HG03565 (cell line): ENCODE data around the gene LITAF.
"Not testable (repeated sequence)": the region's sequence is repeated elsewhere in the genome, so short reads cannot be mapped to it uniquely, and the experiment has no call there.

Experiments
- ATAC-seq: cut with Tn5 transposase; IDR thresholded peaks from one replicate; pipeline ENCODE4 v1.9.1; 2021; ENCODE audit warnings: mild to moderate bottlenecking, moderate library complexity; ENCODE audit not compliant: unreplicated experiment

The LITAF gene

GRCh38 chr16:11524098-11524760 is 62.5 kb downstream of the LITAF start:
- no peak for ATAC-seq

DNA sequence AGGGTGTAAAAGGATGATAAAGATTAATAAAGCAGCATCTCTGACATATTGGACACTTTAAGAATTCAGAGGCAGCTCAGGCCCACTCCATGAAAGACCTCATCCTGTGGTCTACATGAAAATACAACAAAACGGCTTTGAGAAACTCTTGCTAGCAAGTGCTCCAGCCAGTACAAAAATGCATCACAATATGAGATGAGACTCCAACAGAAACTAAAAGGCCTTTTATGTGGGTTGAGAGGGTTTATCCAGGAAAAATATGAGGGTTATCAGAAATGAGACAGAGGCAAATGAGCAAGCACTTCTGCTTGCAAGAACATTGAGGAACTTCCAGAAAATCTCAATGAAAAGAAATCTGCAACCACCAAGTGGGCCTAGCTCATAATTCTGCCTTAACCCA is 65.7 kb downstream of the LITAF start:
- ATAC-seq: no peak

DNA sequence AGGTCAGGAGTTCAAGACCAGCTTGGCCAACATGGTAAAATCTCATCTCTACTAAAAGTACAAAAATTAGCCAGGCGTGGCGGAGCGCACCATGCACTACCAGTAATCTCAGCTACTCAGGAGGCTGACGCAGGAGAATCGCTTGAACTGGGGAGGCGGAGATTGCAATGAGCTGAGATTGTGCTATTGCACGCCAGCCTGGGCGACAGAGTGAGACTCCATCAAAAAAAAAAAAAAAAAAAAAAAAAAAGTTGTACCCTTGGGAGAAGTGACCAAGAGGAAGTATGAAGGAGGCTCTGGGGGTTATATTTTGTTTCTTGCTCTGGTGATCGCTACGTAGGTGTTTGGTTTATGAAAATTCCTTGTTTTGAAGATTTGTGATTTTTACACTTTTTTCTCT is 66.3 kb downstream of the LITAF start:
- no peak for ATAC-seq

- no peak for ATAC-seq
Observed at GRCh38 chr16:11517961-11518360, 68.8 kb downstream of the LITAF start.

- no peak for ATAC-seq
Observed at GRCh38 chr16:11515540-11516430, 70.9 kb downstream of the LITAF start.

GRCh38 chr16:11514283-11514682 is 72.4 kb downstream of the LITAF start:
- ATAC-seq: no peak

DNA sequence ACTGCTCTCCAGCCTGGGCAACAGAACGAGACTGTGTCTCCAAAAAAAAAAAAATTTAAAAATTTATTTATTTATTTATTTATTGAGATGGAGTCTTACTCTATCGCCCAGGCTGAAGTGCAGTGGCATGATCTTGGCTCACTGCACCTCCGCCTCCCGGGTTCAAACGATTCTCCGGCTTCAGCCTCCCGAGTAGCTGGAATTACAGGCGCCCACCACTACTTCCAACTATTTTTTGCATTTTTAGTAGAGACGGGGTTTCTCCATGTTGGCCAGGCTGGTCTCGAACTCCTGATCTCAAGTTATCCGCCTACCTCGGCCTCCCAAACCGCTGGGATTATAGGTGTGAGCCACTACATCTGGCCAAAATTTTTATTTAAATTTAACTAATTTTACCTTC is 73.4 kb downstream of the LITAF start:
- ATAC-seq: not testable (repeated sequence)

- no peak for ATAC-seq
Observed at GRCh38 chr16:11511801-11512200, 74.9 kb downstream of the LITAF start.

DNA sequence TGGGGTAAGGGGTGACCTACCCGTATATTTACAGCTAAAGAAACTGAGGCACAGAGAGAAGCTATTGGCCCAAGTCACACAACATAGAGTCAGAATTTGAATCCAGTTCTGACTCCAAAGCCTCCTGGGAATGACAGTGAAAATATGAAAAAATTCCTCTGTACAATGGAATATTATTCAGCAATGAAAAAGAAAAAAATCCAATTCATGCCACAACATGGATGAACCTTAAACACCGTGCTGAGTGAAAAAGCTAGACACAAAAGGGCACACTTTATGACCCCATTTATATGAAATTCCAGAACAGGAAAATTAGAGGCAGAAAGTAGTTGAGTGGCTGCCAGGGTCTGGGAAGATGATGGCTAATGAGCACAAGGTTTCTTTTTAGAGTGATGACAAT is 75.4 kb downstream of the LITAF start:
- ATAC-seq: no peak

DNA sequence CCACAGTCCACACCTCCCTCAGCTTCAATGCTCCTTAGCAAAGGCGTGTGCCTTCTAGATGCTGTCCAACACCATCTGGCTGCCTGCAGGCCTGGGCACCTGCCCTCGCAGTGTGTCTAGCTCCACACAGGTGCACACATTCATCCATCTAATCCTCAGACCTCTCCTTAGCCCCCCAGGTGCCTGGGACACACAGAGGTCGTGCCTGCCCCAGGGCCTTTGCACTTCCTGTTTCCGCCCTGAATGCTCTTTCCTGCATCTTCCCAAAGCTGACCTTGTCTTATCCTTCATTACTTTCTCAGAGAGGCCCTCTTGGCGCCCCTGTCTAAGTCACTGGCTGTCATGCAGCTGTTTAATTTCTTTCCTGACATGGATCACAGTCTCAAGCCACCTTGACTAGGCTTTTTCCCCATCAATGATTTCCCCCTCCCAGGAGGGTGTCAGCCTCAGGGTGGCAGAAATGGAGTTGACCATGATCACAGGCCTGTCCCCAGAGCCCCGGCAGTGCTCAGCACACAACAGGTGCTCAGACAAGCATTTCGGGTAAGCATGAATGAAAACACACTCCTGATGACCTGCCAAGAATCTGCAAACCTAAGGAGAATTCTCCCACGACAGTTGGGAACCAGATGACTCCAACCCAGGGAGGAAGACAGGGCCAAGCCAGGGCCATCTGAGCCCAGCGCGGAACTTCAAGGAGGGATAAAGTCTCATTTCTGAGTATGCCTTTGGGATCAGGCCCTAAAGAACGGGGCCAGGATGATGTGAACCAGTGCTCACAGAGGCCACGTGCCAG is 76.3 kb downstream of the LITAF start:
- ATAC-seq: no peak

GRCh38 chr16:11507991-11508390 is 78.7 kb downstream of the LITAF start:
- ATAC-seq: no peak

DNA sequence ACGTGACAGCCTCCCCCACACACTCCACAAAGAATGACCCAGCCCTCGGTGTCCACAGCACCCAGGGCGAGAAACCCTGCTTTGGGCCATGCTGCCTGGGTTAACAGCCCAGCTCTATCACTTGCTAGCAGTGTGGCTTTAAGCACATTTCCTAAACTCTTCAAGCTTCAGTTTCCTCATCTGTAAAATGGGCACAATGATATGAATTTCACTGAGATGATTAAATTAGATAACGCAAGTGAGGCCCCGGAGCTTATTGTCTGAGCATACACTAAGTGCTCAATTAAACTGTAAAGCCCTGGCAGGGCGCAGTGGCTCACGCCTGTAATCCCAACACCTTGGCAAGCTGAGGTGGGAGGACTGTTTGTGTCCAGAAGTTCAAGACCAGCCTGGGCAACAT is 79.4 kb downstream of the LITAF start:
- no peak for ATAC-seq

DNA sequence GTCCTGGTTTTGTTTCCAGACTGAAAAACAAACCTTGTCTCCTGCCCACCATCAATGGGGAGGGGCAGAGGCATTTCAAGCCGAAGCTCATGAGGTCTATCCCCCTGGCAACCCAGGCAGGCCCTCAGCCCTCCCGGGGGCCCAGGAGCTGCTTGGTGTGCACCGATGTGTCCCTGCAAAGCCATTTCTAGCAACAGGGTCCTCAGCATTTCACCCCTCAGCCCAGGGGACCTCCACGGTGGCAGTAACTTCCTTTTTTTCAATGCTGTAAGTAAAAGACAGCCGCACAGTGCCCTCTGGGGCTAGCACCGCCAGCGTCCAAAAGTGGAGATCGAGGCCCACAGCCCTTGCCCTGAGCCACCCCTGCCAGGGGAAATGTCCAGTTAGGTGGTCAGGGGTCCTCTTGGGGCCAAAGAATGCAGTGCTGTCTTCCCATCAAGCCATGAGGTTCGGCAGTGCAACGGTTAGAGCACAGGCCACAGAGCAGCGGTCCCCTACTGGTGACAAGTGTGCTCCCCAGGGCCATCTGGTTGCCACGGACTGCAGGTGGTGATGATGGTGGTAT is 79.9 kb downstream of the LITAF start:
- ATAC-seq: no peak

- ATAC-seq: not testable (repeated sequence)
Observed at GRCh38 chr16:11504261-11504660, 82.5 kb downstream of the LITAF start.

DNA sequence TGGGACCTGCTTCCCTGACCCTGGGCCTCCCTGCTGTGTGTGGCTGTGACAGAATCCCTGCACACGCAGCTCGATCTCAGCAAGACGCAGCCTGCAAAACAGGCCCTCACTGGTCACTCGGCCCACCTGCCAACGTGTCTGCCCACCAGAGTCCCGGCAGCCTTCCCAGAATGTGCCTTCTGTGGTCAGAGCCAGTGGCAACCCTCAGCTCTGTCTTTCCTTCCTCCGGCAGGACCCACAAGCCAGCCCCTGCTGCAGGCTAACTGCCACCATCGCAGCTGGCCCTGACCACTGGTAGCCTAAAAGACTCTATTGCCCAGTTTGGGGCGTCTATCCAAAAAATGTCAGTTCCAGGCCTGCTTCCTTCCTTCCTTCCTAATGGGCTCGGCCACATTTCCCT is 83.2 kb downstream of the LITAF start:
- no peak for ATAC-seq

GRCh38 chr16:11502239-11502638 is 84.5 kb downstream of the LITAF start:
- no peak for ATAC-seq

DNA sequence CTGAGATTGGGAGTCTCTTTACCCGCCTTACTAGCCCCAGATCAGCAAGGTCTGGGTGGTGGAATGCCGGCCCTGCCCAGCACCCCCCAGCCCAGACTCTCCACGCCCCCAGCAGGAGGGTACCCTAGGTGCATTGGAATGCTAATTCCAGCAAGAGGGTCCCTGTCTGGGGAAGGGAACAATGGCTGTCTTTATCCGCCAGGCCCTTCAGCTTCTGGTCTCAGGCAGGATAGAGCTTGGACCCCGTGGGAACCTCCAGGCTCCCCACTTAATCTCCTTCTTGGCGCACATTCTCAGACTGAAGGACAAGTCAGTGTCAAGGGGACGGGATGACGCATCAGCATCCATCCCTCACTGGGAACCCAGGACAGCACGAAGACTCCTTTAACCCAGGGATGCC is 85.1 kb downstream of the LITAF start:
- no peak for ATAC-seq

- ATAC-seq: no peak
Observed at GRCh38 chr16:11500700-11501346, 85.9 kb downstream of the LITAF start.

GRCh38 chr16:11499295-11500089 is 87.2 kb downstream of the LITAF start:
- no peak for ATAC-seq

DNA sequence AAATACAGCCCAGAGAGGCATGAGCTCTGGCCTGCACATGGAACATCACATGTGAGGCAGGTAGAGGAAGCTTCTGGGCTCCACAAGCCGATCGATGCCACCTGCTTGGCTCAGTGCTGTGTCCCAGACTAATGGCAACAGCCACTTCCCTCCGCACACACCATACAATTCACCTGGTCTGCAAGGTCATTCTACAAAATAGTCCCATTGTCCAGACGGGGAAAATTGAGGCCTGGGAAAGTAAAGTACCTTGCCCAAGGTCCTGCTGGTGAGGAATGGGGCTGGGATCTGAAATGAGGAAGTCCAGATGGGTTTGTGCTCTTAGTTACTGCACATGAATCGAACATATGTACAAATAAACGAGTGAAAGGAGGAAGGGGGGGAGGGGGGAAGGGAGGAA is 88.0 kb downstream of the LITAF start:
- no peak for ATAC-seq
